H9 (cell line): ENCODE measurements around the gene CLCN3. TPM values are rescaled to one million over a fixed set of nuclear protein-coding genes. Genes with fewer than 3 reads are reported as not detected.

Experiments
- DNase-seq: peaks from one replicate; pipeline ENCODE4 v3.0.0-alpha.2; 2017
- H2AFZ ChIP-seq: one replicate; pipeline ENCODE4 v1.6.1; 2013; ENCODE audit warnings: mild to moderate bottlenecking, low read length, control low read depth, moderate library complexity
- H2AK5ac ChIP-seq: 2 replicates; pipeline ENCODE4 v1.6.1; 2013; ENCODE audit warnings: low read length, control low read depth, mixed read lengths; ENCODE audit not compliant: insufficient read length
- H2BK120ac ChIP-seq: one replicate; pipeline ENCODE4 v1.6.1; 2013; ENCODE audit warnings: low read depth, mild to moderate bottlenecking, low read length, control low read depth, inconsistent platforms; ENCODE audit not compliant: poor library complexity, severe bottlenecking
- H2BK12ac ChIP-seq: 2 replicates; pipeline ENCODE4 v1.6.1; 2013; ENCODE audit warnings: low read length, control low read depth, mixed read lengths, low read depth; ENCODE audit not compliant: insufficient read length
- H2BK15ac ChIP-seq: 2 replicates; pipeline ENCODE4 v1.6.1; 2013; ENCODE audit warnings: low read depth, low read length, control low read depth
- H2BK20ac ChIP-seq: one replicate; pipeline ENCODE4 v1.6.1; 2013; ENCODE audit warnings: low read depth, mild to moderate bottlenecking, low read length, control low read depth, inconsistent platforms; ENCODE audit not compliant: poor library complexity, severe bottlenecking
- H2BK5ac ChIP-seq: 2 replicates; pipeline ENCODE4 v1.6.1; 2013; ENCODE audit warnings: low read length, control low read depth, mixed read lengths; ENCODE audit not compliant: insufficient read length
- H3K14ac ChIP-seq: 2 replicates; pipeline ENCODE4 v1.6.1; 2013; ENCODE audit warnings: low read length, control low read depth; ENCODE audit not compliant: insufficient read depth
- H3K18ac ChIP-seq: 2 replicates; pipeline ENCODE4 v1.6.1; 2013; ENCODE audit warnings: low read depth, mild to moderate bottlenecking, mixed read lengths, low read length, control low read depth; ENCODE audit not compliant: insufficient read length
- H3K23ac ChIP-seq: 2 replicates; pipeline ENCODE4 v1.6.1; 2013; ENCODE audit warnings: low read length, control low read depth, mixed read lengths, low read depth; ENCODE audit not compliant: insufficient read length
- H3K23me2 ChIP-seq: 2 replicates; pipeline ENCODE4 v1.6.1; 2013; ENCODE audit warnings: low read depth, mild to moderate bottlenecking, mixed read lengths, low read length, control low read depth; ENCODE audit not compliant: insufficient read length, poor library complexity, severe bottlenecking
- H3K27ac ChIP-seq: 2 replicates; pipeline ENCODE4 v1.5.1; 2013; ENCODE audit warnings: low read length, control low read depth, mixed read lengths, low read depth; ENCODE audit not compliant: insufficient read length
- H3K27me3 ChIP-seq: 2 replicates; pipeline ENCODE4 v1.6.1; 2013; ENCODE audit warnings: low read length, control low read depth, inconsistent platforms; ENCODE audit not compliant: insufficient read depth
- H3K4ac ChIP-seq: 2 replicates; pipeline ENCODE4 v1.6.1; 2013; ENCODE audit warnings: low read depth, mild to moderate bottlenecking, control low read depth, inconsistent platforms, low read length, moderate library complexity
- H3K4me1 ChIP-seq: 2 replicates; pipeline ENCODE4 v1.6.1; 2013; ENCODE audit warnings: low read length, control low read depth, inconsistent platforms; ENCODE audit not compliant: insufficient read depth
- H3K4me2 ChIP-seq: 2 replicates; pipeline ENCODE4 v1.6.1; 2013; ENCODE audit warnings: low read length, control low read depth, mixed read lengths; ENCODE audit not compliant: insufficient read length, insufficient read depth
- H3K56ac ChIP-seq: 2 replicates; pipeline ENCODE4 v1.6.1; 2013; ENCODE audit warnings: low read depth, mild to moderate bottlenecking, mixed read lengths, low read length, control low read depth; ENCODE audit not compliant: insufficient read length
- H3K79me1 ChIP-seq: 2 replicates; pipeline ENCODE4 v1.6.1; 2013; ENCODE audit warnings: low read depth, mild to moderate bottlenecking, moderate library complexity, low read length, control low read depth, inconsistent platforms; ENCODE audit not compliant: insufficient read depth, poor library complexity, severe bottlenecking
- H3K79me2 ChIP-seq: 2 replicates; pipeline ENCODE4 v1.6.1; 2013; ENCODE audit warnings: low read length, control low read depth, inconsistent platforms; ENCODE audit not compliant: insufficient read depth
- H3K9ac ChIP-seq: 2 replicates; pipeline ENCODE4 v1.6.1; 2013; ENCODE audit warnings: low read length, control low read depth, mixed read lengths; ENCODE audit not compliant: insufficient read length; ENCODE audit errors: extremely low read depth
- H3K9me3 ChIP-seq: one replicate; pipeline ENCODE4 v1.6.1; 2013; ENCODE audit warnings: low read depth, low read length, inconsistent platforms; ENCODE audit not compliant: control insufficient read depth
- H3T11ph ChIP-seq: one replicate; pipeline ENCODE4 v1.6.1; 2013; ENCODE audit warnings: mild to moderate bottlenecking, low read length, control low read depth, inconsistent platforms
- H4K20me1 ChIP-seq: one replicate; pipeline ENCODE4 v1.6.1; 2013; ENCODE audit not compliant: control insufficient read depth, insufficient read length, insufficient read depth
- H4K5ac ChIP-seq: 2 replicates; pipeline ENCODE4 v1.6.1; 2013; ENCODE audit warnings: low read depth, mild to moderate bottlenecking, mixed read lengths, low read length, control low read depth; ENCODE audit not compliant: insufficient read length
- H4K8ac ChIP-seq: replicated peaks from 2 replicates; pipeline ENCODE4 v1.6.1; 2013; ENCODE audit warnings: low read length, control low read depth, mixed read lengths, low read depth; ENCODE audit not compliant: insufficient read length
- H4K91ac ChIP-seq: 2 replicates; pipeline ENCODE4 v1.6.1; 2013; ENCODE audit warnings: low read depth, mild to moderate bottlenecking, moderate library complexity, mixed read lengths, low read length, control low read depth; ENCODE audit not compliant: insufficient read length
- H3K27ac Mint-ChIP-seq, 3 experiments: 2 replicates in 2 of 3; 3 replicates in 1 of 3; pipeline ENCODE4 v1.8.0; 2020 to 2021; ENCODE audit warnings: mixed read lengths in 3 of 3, mild to moderate bottlenecking in 1 of 3, moderate library complexity in 1 of 3
- H3K27me3 Mint-ChIP-seq: 2 replicates; pipeline ENCODE4 v1.8.0; 2021; ENCODE audit warnings: low read depth, mild to moderate bottlenecking, moderate library complexity, mixed read lengths
- H3K36me3 Mint-ChIP-seq, 3 experiments: 2 replicates in 2 of 3; 3 replicates in 1 of 3; pipeline ENCODE4 v1.8.0; 2020 to 2021; ENCODE audit warnings: low read depth in 3 of 3, mixed read lengths in 3 of 3; ENCODE audit not compliant: insufficient read depth in 1 of 3
- H3K4me1 Mint-ChIP-seq, 2 experiments: 2 replicates each; pipeline ENCODE4 v1.8.0; 2020; ENCODE audit warnings: mixed read lengths in 2 of 2
- H3K4me3 Mint-ChIP-seq, 2 experiments: 2 replicates in 1 of 2; 3 replicates in 1 of 2; pipeline ENCODE4 v1.8.0; 2020 to 2021; ENCODE audit warnings: mild to moderate bottlenecking in 2 of 2, mixed read lengths in 2 of 2, moderate library complexity in 1 of 2
- H3K9me3 Mint-ChIP-seq, 2 experiments: 2 replicates in 1 of 2; 3 replicates in 1 of 2; pipeline ENCODE4 v1.8.0; 2020; ENCODE audit warnings: mild to moderate bottlenecking in 2 of 2, mixed read lengths in 2 of 2, moderate library complexity in 1 of 2
- CTCF ChIP-seq: fragments of 200-600 bp; sonication (generic); conservative IDR thresholded peaks from 3 replicates; pipeline ENCODE4 v1.8.0; 2021; ENCODE audit warnings: antibody characterized with exemption, mild to moderate bottlenecking
- WGBS: extraction: QIAGEN DNeasy Blood & Tissue Kit; methylation state at CpG from one replicate; pipeline ENCODE4 v1.1.7; 2013; ENCODE audit warnings: missing lambda C conversion rate, low lambda C conversion rate, mixed read lengths; ENCODE audit not compliant: insufficient read length; ENCODE audit errors: extremely low coverage; 5-methylcytosine and 5-hydroxymethylcytosine counted together
- total RNA-seq: library from RNA; stranded (reverse); gene quantifications from 2 replicates; pipeline ENCODE4 v1.2.1, GENCODE V29; 2021

The CLCN3 gene
- total RNA-seq, 1 experiment from 2014 or later = 25.7 TPM

DNA sequence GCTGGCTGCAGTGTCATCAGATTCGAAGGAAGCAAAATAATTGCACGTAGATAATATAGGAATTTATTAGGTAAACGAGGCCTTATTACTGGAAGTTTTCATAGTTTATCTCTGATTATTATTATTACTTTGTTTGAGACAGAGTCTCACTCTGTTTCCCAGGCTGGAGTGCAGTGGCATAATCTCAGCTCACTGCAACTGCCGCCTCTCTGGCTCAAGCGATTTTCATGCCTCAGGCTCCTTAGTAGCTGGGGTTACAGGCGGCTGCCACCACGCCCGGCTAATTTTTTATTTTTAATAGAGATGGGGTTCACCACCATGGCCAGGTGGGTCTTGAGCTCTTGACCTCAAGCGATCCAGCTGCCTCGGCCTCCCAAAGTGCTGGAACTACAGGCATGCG is 12.5 kb downstream of the CLCN3 start:
- peaks cover 2% of the 10 kb centered on the region; the same call in 1 of the 2 replicates for H3K79me2 ChIP-seq
- no peak for DNase-seq
- H3K18ac ChIP-seq = no peak overlapping the region
- H2AK5ac ChIP-seq = no peak overlapping the region
- H3K9me3 Mint-ChIP-seq = no peaks in the 10 kb centered on the region
- H3K4me1 ChIP-seq = no peaks in the 10 kb centered on the region
- H3K4me3 Mint-ChIP-seq = no peak overlapping the region
- H3K9me3 ChIP-seq = no peaks in the 10 kb centered on the region
- H2BK20ac ChIP-seq = no peak overlapping the region
- no peaks in the 10 kb centered on the region for H3K27me3 Mint-ChIP-seq
- no peak overlapping the region for H3K14ac ChIP-seq
- H3K9ac ChIP-seq = no peak overlapping the region
- no peak overlapping the region for H3K27ac Mint-ChIP-seq
- H3K56ac ChIP-seq = no peak overlapping the region
- TF ChIP-seq CTCF = no peak
- H3K36me3 Mint-ChIP-seq = peaks cover 2 to 21% (median 8%) of the 10 kb centered on the region in 3 experiments; a peak in 6 of 7 replicates
- no CpG with 5 or more reads among the region's 11 CpGs for WGBS
- no peaks in the 10 kb centered on the region for H3K79me1 ChIP-seq
- H3K23me2 ChIP-seq = no peaks in the 10 kb centered on the region
- H3K4me1 Mint-ChIP-seq = no peaks in the 10 kb centered on the region
- H3K4me2 ChIP-seq = no peak overlapping the region
- H3K27me3 ChIP-seq = no peaks in the 10 kb centered on the region
- H4K91ac ChIP-seq = no peak overlapping the region
- H2AFZ ChIP-seq = no peak overlapping the region
- H3T11ph ChIP-seq = no peak overlapping the region
- H2BK120ac ChIP-seq = no peak overlapping the region
- H4K8ac ChIP-seq = no peak overlapping the region
- H4K5ac ChIP-seq = no peak overlapping the region
- no peak overlapping the region for H3K4ac ChIP-seq
- H2BK12ac ChIP-seq = no peak overlapping the region
- H4K20me1 ChIP-seq = no peaks in the 10 kb centered on the region
- H3K23ac ChIP-seq = no peak overlapping the region
- H3K27ac ChIP-seq = no peak overlapping the region
- no peak overlapping the region for H2BK15ac ChIP-seq
- H2BK5ac ChIP-seq = no peak overlapping the region
